Measurements from ENCODE around the gene SKA1. TPM values are rescaled to one million over a fixed set of nuclear protein-coding genes. Genes with fewer than 3 reads are reported as not detected.
"Not testable (repeated sequence)": the region's sequence is repeated elsewhere in the genome, so short reads cannot be mapped to it uniquely, and the experiment has no call there.

The SKA1 gene
- total RNA-seq, 1 donor from 2014 or later = 4.7 TPM

DNA sequence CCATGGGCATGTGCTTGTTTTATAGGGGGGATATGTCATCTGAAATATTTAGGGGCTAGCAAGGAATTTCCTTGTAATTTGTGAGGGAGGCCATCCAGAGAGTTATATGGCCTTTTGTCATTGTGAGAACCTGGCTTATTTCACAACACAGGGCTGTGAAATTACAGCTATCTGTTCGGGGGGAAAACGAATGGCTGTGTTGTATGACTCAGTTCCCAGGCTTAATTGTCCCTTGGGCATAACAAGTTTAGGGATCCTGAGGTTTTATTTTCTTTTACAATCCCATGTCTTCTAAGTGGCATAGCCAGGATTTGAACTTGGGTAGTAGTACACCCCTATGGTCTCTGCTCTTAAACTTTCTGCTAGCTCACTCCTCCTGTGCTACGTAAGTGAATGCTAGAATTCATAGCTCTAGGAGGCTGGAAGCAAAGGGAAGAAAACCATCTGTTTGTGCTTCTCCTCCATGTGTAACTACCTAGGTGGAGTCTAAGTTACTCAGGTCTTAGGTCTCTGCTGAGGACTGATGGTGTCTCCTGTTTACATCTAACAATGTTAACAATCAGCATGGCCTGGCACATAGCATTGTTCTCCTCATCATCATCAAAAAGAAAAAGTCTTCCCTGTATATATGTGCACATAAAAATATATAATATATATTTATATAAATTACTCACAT, 53.8 kb downstream of the SKA1 start:
- peaks cover 1% of the 10 kb centered on the region for H3K27me3 Mint-ChIP-seq (ENCODE audit: unreplicated experiment)
- no peak overlapping the region for H3K4me3 Mint-ChIP-seq (ENCODE audit: unreplicated experiment)
- H3K4me1 Mint-ChIP-seq (ENCODE audit: unreplicated experiment) = no peaks in the 10 kb centered on the region
- H3K27ac Mint-ChIP-seq (ENCODE audit: unreplicated experiment) = no peak overlapping the region
- TF ChIP-seq, protein P1, sequence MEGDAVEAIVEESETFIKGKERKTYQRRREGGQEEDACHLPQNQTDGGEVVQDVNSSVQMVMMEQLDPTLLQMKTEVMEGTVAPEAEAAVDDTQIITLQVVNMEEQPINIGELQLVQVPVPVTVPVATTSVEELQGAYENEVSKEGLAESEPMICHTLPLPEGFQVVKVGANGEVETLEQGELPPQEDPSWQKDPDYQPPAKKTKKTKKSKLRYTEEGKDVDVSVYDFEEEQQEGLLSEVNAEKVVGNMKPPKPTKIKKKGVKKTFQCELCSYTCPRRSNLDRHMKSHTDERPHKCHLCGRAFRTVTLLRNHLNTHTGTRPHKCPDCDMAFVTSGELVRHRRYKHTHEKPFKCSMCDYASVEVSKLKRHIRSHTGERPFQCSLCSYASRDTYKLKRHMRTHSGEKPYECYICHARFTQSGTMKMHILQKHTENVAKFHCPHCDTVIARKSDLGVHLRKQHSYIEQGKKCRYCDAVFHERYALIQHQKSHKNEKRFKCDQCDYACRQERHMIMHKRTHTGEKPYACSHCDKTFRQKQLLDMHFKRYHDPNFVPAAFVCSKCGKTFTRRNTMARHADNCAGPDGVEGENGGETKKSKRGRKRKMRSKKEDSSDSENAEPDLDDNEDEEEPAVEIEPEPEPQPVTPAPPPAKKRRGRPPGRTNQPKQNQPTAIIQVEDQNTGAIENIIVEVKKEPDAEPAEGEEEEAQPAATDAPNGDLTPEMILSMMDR (IDR thresholded peaks at IDR 0.05; ENCODE audit: unreplicated experiment) = no peak
- no peaks in the 10 kb centered on the region for H3K9me3 Mint-ChIP-seq (ENCODE audit: unreplicated experiment)
- no peak for DNase-seq (ENCODE audit: low spot score)
- H3K36me3 Mint-ChIP-seq (ENCODE audit: low read depth, unreplicated experiment) = no peaks in the 10 kb centered on the region

GRCh38 chr18:50429207-50429948, 54.5 kb downstream of the SKA1 start:
- TF ChIP-seq, protein P1 (IDR thresholded peaks at IDR 0.05; ENCODE audit: unreplicated experiment) = peak; percentile 84
- H3K4me3 Mint-ChIP-seq (ENCODE audit: unreplicated experiment) = no peak overlapping the region
- H3K9me3 Mint-ChIP-seq (ENCODE audit: unreplicated experiment) = no peaks in the 10 kb centered on the region
- no peaks in the 10 kb centered on the region for H3K36me3 Mint-ChIP-seq (ENCODE audit: low read depth, unreplicated experiment)
- H3K27ac Mint-ChIP-seq (ENCODE audit: unreplicated experiment) = no peak overlapping the region
- peak; percentile 26 for DNase-seq (ENCODE audit: low spot score)
- peaks cover 1% of the 10 kb centered on the region for H3K27me3 Mint-ChIP-seq (ENCODE audit: unreplicated experiment)
- no peaks in the 10 kb centered on the region for H3K4me1 Mint-ChIP-seq (ENCODE audit: unreplicated experiment)

DNA sequence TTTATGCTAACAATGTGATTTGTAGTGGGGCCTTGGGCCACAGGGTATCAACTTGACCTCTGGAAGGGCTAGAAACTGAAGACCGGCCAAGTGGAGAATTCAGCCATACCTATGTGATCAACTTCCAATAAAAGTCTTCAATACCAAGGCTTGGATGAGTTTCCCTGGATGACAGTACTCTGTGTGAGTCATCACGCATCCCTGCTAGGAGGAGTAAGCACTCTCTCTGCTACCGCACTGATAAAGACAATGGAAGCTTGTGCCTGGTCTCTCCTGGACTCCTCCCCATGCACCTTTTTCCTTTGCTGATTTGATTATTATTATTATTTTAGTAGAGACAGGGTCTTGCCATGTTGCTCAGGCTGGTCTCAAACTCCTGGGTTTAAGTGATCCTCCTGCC, 58.1 kb downstream of the SKA1 start:
- H3K36me3 Mint-ChIP-seq (ENCODE audit: low read depth, unreplicated experiment) = no peaks in the 10 kb centered on the region
- no peak for DNase-seq (ENCODE audit: low spot score)
- no peaks in the 10 kb centered on the region for H3K4me1 Mint-ChIP-seq (ENCODE audit: unreplicated experiment)
- peaks cover 1% of the 10 kb centered on the region for H3K27me3 Mint-ChIP-seq (ENCODE audit: unreplicated experiment)
- no peaks in the 10 kb centered on the region for H3K9me3 Mint-ChIP-seq (ENCODE audit: unreplicated experiment)
- no peak overlapping the region for H3K27ac Mint-ChIP-seq (ENCODE audit: unreplicated experiment)
- TF ChIP-seq, protein P1 (IDR thresholded peaks at IDR 0.05; ENCODE audit: unreplicated experiment) = no peak
- no peak overlapping the region for H3K4me3 Mint-ChIP-seq (ENCODE audit: unreplicated experiment)

- not testable (repeated sequence) for H3K36me3 Mint-ChIP-seq (ENCODE audit: low read depth, unreplicated experiment); H3K4me3 Mint-ChIP-seq (ENCODE audit: unreplicated experiment)
These were observed 61.9 kb downstream of the SKA1 start for GRCh38 chr18:50436742-50437141.

DNA sequence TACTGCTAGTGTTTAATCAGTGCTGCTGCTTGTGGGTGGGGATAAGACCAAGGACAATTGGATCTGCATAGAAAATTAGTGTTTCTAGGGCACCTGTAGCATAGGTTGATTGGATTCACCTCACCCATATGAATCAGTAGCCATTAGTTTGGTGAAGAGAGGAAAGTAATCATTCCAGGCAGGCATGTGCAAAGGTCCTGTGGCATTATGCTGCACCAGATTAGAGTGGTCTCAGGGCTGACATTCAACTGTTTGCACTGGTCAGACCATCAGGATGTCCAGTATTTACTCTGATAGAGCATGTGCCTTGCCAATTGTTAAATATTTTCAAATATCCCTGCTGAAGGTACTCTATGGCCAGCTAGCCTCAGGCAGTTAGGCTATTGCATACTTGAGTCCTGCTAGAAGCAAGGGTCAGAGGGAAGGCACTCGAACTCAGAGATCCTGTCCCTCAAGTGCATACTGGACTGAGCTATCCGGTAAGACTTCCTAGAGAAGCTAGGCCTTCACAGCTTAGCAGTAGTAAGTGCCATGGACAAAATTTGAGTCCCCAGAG, 64.7 kb downstream of the SKA1 start:
- Mint-ChIP-seq H3K4me3 (ENCODE audit: unreplicated experiment) (no peak overlapping the region), H3K27me3 (ENCODE audit: unreplicated experiment) (peaks cover 1% of the 10 kb centered on the region), H3K9me3 (ENCODE audit: unreplicated experiment) (peaks cover 4% of the 10 kb centered on the region), H3K36me3 (ENCODE audit: low read depth, unreplicated experiment) (no peaks in the 10 kb centered on the region), H3K4me1 (ENCODE audit: unreplicated experiment) (no peaks in the 10 kb centered on the region), H3K27ac (ENCODE audit: unreplicated experiment) (no peak overlapping the region)
- TF ChIP-seq, protein P1 (IDR thresholded peaks at IDR 0.05; ENCODE audit: unreplicated experiment) = no peak
- DNase-seq (ENCODE audit: low spot score) = no peak

More at GRCh38 chr18:50436742-50437141, 61.9 kb downstream of the SKA1 start:
- not testable (repeated sequence) for H3K27ac Mint-ChIP-seq (ENCODE audit: unreplicated experiment); H3K4me1 Mint-ChIP-seq (ENCODE audit: unreplicated experiment); DNase-seq (ENCODE audit: low spot score); H3K9me3 Mint-ChIP-seq (ENCODE audit: unreplicated experiment); H3K27me3 Mint-ChIP-seq (ENCODE audit: unreplicated experiment)

Data from endothelial cell (in vitro differentiated cells).